ENCODE measurements around the gene SLC24A3.

- no peak for TF ChIP-seq POLR2A (IDR thresholded peaks at IDR 0.05)
- TF ChIP-seq, protein P1, sequence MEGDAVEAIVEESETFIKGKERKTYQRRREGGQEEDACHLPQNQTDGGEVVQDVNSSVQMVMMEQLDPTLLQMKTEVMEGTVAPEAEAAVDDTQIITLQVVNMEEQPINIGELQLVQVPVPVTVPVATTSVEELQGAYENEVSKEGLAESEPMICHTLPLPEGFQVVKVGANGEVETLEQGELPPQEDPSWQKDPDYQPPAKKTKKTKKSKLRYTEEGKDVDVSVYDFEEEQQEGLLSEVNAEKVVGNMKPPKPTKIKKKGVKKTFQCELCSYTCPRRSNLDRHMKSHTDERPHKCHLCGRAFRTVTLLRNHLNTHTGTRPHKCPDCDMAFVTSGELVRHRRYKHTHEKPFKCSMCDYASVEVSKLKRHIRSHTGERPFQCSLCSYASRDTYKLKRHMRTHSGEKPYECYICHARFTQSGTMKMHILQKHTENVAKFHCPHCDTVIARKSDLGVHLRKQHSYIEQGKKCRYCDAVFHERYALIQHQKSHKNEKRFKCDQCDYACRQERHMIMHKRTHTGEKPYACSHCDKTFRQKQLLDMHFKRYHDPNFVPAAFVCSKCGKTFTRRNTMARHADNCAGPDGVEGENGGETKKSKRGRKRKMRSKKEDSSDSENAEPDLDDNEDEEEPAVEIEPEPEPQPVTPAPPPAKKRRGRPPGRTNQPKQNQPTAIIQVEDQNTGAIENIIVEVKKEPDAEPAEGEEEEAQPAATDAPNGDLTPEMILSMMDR (IDR thresholded peaks at IDR 0.05): no peak
Observed at GRCh38 chr20:19624221-19624965, 412.0 kb downstream of the SLC24A3 start.
